Measurements from ENCODE around the gene SLC36A1.

- TF ChIP-seq EZH2 (IDR thresholded peaks at IDR 0.05; ENCODE audit: insufficient read depth, poor library complexity, severe bottlenecking) (no peak), EZH2phosphoT487 (IDR thresholded peaks at IDR 0.05; ENCODE audit: insufficient read depth, low read depth) (no peak)
These were observed 85.0 kb downstream of the SLC36A1 start for GRCh38 chr5:151532416-151532815.

Measured in GM23248 (cell line).